GM12878 (cell line): Measurements from ENCODE around the gene UXT. TPM values are rescaled to one million over a fixed set of nuclear protein-coding genes. Genes with fewer than 3 reads are reported as not detected.

ENCODE experiments used
- BCLAF1 ChIP-seq: fragments of 450-650 bp; IDR thresholded peaks from 2 replicates; pipeline ENCODE4 v1.6.1; 2017; ENCODE audit warnings: antibody characterized with exemption, mild to moderate bottlenecking, moderate library complexity
- EED ChIP-seq: sonication (generic); IDR thresholded peaks from 2 replicates; pipeline ENCODE4 v1.6.1; 2016; ENCODE audit warnings: antibody characterized with exemption, low read depth
- EP300 ChIP-seq, 2 experiments: fragments of 150-350 bp in 1 of 2; IDR thresholded peaks; 2 replicates each; pipeline ENCODE4 v1.6.1; 2011 to 2012; ENCODE audit warnings: low read depth in 2 of 2, low read length in 2 of 2, borderline replicate concordance in 1 of 2, improper control_type of control experiment in 1 of 2, inconsistent platforms in 1 of 2; ENCODE audit not compliant: control insufficient read depth in 1 of 2
- ESRRA ChIP-seq: IDR thresholded peaks from 2 replicates; pipeline ENCODE4 v1.6.1; 2012; ENCODE audit warnings: mild to moderate bottlenecking, low read length, improper control_type of control experiment
- ETV6 ChIP-seq, 2 experiments: fragments of 450-650 bp in 1 of 2; IDR thresholded peaks in 1 of 2; conservative IDR thresholded peaks in 1 of 2; 2 replicates each; pipeline ENCODE4 v1.6.1; 2014; ENCODE audit warnings: antibody characterized with exemption in 1 of 2, borderline replicate concordance in 1 of 2, low read depth in 1 of 2, mild to moderate bottlenecking in 1 of 2, moderate library complexity in 1 of 2
- EZH2 ChIP-seq: IDR thresholded peaks from 2 replicates; pipeline ENCODE4 v1.6.1; 2012; ENCODE audit warnings: low read depth, mild to moderate bottlenecking, control low read depth, inconsistent platforms, low read length, borderline replicate concordance; ENCODE audit not compliant: control insufficient read depth
- HSF1 ChIP-seq: fragments of 150-350 bp; IDR thresholded peaks from 2 replicates; pipeline ENCODE4 v1.6.1; 2014; ENCODE audit warnings: mild to moderate bottlenecking, low read depth, low read length
- IKZF1 ChIP-seq: fragments of 450-650 bp; conservative IDR thresholded peaks from 2 replicates; pipeline ENCODE4 v1.6.1; 2017; ENCODE audit warnings: antibody characterized with exemption, mild to moderate bottlenecking
- NR2C2 ChIP-seq: IDR thresholded peaks from 2 replicates; pipeline ENCODE4 v1.6.1; 2011; ENCODE audit warnings: borderline replicate concordance, low read depth; ENCODE audit not compliant: control insufficient read depth, insufficient read length
- NR2F1 ChIP-seq: fragments of 450-650 bp; conservative IDR thresholded peaks from 2 replicates; pipeline ENCODE4 v1.6.1; 2017; ENCODE audit warnings: mild to moderate bottlenecking
- NRF1 ChIP-seq: conservative IDR thresholded peaks from 2 replicates; pipeline ENCODE4 v1.6.1; 2011; ENCODE audit warnings: mild to moderate bottlenecking, low read depth, low read length, improper control_type of control experiment
- PML ChIP-seq: IDR thresholded peaks from 2 replicates; pipeline ENCODE4 v1.6.1; 2012; ENCODE audit warnings: low read length, inconsistent platforms
- POLR2AphosphoS5 ChIP-seq: IDR thresholded peaks from 2 replicates; pipeline ENCODE4 v1.6.1; 2011; ENCODE audit warnings: mild to moderate bottlenecking, low read length, inconsistent platforms
- YBX1 ChIP-seq: fragments of 450-650 bp; IDR thresholded peaks from 2 replicates; pipeline ENCODE4 v1.6.1; 2016; ENCODE audit warnings: antibody characterized with exemption
- polyA plus RNA-seq, 11 experiments: library from polyadenylated mRNA; depleted of rRNA in 4 of 11; unstranded in 6 of 11; stranded (reverse) in 5 of 11; fragments of >200 nt; fragmentation: Nextera tagmentation in 4 of 11; fragmentation: Illumina TruSeq in 1 of 11; extraction: Ambion mirVana in 4 of 11; extraction: Trizol in 1 of 11; gene quantifications; 1 replicate in 1 of 11; 2 replicates in 10 of 11; pipeline versions ENCODE4 v1.2.1 to v1.2.3, GENCODE V29; 2011 to 2016; ENCODE audit warnings: inconsistent platforms in 2 of 11, missing spikeins in 2 of 11, low read depth in 1 of 11
- total RNA-seq, 4 experiments: library from RNA; depleted of rRNA in 3 of 4; stranded (reverse); fragments of >200 nt in 3 of 4; fragmentation: Illumina TruSeq in 1 of 4; extraction: Trizol in 1 of 4; gene quantifications; 2 replicates each; pipeline versions ENCODE4 v1.2.1 to v1.2.3, GENCODE V29; 2013 to 2021
- TF ChIP-seq, protein P1 (sequence below): fragments of 450-650 bp; IDR thresholded peaks from 2 replicates; pipeline ENCODE4 v1.6.1; 2017; ENCODE audit warnings: mild to moderate bottlenecking, moderate library complexity
- TF ChIP-seq, protein P2 (sequence below): fragments of 450-650 bp; IDR thresholded peaks from 2 replicates; pipeline ENCODE4 v1.6.1; 2016; ENCODE audit warnings: mild to moderate bottlenecking
- TF ChIP-seq, protein P3 (sequence below): IDR thresholded peaks from 2 replicates; pipeline ENCODE4 v1.6.1; 2011; ENCODE audit warnings: low read depth, low read length, improper control_type of control experiment, borderline replicate concordance

The UXT gene
- total and polyA plus RNA-seq, 10 of the 15 experiments (the other 5 are each of a cell fraction or from before 2014, with no cell fraction given): 105 to 245 (median 206) TPM

DNA sequence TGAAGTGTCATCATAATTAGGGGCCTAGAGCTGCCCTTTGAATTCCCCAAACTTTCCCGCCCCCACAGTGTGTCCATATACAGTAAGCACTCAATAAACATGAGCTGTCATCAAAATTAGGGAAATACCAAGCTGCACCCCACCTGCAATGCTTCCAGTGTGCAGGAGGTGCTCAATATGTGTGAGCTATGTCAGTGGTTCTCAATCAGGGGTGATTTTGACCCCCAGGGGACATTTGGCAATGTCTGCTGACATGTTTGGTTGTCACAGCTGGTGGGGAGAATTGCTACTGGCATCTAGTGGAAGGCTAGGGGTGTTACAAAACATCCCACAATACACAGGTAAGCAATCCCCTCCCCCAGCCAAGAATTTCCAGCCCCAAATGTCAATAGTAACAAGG, 30.0 kb downstream of the UXT start (continued):
- TF ChIP-seq, protein P1, sequence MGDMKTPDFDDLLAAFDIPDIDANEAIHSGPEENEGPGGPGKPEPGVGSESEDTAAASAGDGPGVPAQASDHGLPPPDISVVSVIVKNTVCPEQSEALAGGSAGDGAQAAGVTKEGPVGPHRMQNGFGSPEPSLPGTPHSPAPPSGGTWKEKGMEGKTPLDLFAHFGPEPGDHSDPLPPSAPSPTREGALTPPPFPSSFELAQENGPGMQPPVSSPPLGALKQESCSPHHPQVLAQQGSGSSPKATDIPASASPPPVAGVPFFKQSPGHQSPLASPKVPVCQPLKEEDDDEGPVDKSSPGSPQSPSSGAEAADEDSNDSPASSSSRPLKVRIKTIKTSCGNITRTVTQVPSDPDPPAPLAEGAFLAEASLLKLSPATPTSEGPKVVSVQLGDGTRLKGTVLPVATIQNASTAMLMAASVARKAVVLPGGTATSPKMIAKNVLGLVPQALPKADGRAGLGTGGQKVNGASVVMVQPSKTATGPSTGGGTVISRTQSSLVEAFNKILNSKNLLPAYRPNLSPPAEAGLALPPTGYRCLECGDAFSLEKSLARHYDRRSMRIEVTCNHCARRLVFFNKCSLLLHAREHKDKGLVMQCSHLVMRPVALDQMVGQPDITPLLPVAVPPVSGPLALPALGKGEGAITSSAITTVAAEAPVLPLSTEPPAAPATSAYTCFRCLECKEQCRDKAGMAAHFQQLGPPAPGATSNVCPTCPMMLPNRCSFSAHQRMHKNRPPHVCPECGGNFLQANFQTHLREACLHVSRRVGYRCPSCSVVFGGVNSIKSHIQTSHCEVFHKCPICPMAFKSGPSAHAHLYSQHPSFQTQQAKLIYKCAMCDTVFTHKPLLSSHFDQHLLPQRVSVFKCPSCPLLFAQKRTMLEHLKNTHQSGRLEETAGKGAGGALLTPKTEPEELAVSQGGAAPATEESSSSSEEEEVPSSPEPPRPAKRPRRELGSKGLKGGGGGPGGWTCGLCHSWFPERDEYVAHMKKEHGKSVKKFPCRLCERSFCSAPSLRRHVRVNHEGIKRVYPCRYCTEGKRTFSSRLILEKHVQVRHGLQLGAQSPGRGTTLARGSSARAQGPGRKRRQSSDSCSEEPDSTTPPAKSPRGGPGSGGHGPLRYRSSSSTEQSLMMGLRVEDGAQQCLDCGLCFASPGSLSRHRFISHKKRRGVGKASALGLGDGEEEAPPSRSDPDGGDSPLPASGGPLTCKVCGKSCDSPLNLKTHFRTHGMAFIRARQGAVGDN: peak; percentile 53; the same call in 1 of the 2 replicates
- TF ChIP-seq ESRRA (no peak), BCLAF1 (no peak), PML (no peak), EP300 (IDR thresholded peaks at IDR 0.05; ENCODE audit: borderline replicate concordance in 1 of 2, control insufficient read depth in 1 of 2, low read depth in 2 of 2, low read length in 2 of 2) (no peak), NRF1 (no peak), ETV6 (conservative IDR thresholded peaks at IDR 0.05 in 1 of 2, IDR thresholded peaks at IDR 0.05 in 1 of 2; ENCODE audit: borderline replicate concordance in 1 of 2, low read depth in 1 of 2) (no peak), POLR2AphosphoS5 (no peak), YBX1 (no peak), NR2F1 (peak; percentile 50; the same call in 1 of the 2 replicates), IKZF1 (peak; percentile 42), HSF1 (no peak), NR2C2 (no peak), EZH2 (no peak), EED (no peak)
- TF ChIP-seq, protein P2, sequence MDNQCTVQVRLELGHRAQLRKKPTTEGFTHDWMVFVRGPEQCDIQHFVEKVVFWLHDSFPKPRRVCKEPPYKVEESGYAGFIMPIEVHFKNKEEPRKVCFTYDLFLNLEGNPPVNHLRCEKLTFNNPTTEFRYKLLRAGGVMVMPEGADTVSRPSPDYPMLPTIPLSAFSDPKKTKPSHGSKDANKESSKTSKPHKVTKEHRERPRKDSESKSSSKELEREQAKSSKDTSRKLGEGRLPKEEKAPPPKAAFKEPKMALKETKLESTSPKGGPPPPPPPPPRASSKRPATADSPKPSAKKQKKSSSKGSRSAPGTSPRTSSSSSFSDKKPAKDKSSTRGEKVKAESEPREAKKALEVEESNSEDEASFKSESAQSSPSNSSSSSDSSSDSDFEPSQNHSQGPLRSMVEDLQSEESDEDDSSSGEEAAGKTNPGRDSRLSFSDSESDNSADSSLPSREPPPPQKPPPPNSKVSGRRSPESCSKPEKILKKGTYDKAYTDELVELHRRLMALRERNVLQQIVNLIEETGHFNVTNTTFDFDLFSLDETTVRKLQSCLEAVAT: no peak
- TF ChIP-seq, protein P3, sequence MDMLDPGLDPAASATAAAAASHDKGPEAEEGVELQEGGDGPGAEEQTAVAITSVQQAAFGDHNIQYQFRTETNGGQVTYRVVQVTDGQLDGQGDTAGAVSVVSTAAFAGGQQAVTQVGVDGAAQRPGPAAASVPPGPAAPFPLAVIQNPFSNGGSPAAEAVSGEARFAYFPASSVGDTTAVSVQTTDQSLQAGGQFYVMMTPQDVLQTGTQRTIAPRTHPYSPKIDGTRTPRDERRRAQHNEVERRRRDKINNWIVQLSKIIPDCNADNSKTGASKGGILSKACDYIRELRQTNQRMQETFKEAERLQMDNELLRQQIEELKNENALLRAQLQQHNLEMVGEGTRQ: no peak
